ENCODE results near the gene MAGED2.
"Not testable (repeated sequence)": the region's sequence is repeated elsewhere in the genome, so short reads cannot be mapped to it uniquely, and the experiment has no call there.

The MAGED2 gene

DNA sequence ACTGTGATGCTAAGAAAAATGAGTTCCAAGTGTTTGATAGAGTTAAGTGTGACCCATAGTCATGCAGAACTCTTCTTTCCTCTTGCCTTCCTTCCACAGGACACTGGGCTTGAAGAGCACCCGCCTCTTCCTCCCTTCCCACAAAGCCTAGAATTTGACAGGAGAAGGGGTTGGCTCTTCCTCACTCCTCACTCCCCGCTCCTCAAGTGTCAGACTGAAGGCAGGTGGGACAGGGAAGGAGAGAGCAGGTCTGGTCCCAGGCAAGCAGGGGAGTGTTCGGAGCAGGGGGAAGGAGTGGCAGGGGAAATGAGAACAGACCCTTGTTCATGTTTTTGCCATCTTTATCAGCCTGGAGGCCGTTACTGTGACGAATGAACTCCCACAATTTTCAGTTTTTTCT is 10.7 kb downstream of the MAGED2 start:
- no peak for DNase-seq (ENCODE audit: low read depth)

DNA sequence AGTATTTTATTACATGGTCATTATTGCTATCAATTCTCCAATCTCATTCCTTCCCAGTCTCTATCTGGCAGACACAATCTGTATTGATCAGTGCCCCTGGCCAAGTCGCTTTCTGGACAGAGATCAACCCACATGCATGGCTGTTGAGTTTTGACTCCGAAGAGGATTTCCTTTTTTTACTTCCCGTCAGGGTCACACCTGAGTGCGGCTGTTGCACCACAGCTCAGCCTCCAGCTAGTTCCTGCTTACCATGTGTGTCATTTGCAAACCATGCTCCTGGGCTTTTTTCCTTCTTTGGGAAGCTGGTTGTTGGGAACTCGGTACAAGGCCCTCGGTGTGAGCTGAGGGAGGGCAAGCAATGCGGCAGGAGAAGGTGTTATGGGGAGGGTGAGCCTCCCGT is 11.7 kb downstream of the MAGED2 start:
- no peak for DNase-seq (ENCODE audit: low read depth)

DNA sequence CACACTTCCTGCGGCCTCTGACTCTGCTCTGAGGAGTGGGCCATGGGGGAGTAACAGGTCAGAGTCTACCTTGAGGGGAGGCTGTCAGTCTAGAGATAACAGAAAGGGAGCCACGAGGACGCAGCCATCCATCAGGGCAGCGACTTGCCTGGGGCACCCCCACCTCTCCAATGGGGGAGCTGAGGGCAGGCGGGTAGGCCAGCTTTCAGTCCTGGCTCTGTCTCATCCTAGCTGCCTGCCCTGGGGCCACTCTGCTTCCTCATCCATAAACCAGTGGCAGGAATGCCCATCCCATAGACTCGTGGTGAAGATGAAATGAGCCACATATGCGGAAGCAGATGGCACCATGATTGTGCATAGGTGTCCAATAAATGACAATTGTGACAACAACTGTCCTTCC is 13.2 kb downstream of the MAGED2 start:
- no peak for DNase-seq (ENCODE audit: low read depth)

DNA sequence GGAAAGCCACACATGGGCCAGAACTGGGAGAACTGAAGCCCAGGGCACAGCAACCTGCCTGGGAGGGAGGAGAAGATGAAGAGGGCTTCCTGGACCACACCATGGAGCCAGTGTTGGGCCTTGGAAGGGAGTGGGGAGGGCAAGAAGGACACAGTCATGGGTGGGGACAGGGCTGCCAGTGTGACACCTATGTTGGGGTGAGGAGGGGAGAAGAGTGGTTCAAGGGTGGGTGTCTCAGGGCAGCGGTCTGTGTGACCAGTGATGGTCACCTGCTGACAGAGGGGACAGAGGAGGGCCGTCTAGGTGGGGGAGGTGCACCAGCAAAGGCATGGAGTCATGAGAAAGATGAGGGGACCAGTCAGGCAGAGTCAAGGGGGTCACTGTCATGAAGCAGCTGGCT is 13.8 kb downstream of the MAGED2 start:
- DNase-seq (ENCODE audit: low read depth) = no peak

DNA sequence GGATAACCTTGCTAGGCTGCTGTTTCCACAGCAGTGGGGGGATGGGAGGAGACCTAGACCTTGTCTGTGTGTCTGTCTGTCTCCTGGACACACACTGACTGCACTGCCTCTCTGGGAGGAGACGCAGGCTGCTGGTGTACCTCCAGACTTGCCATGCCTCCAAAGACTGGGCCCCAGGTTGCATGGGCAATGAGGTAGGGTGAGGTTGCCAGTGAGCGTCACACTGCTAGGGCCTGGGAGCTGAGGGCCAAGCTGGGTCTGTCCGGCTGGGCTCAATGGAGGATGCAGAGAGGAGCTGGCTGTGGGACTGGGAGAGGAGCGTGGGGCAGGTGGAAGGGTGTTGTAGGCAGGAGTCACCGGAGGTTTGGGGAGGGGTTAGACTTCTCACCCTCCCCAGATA is 16.6 kb downstream of the MAGED2 start:
- no peak for DNase-seq (ENCODE audit: low read depth)

DNA sequence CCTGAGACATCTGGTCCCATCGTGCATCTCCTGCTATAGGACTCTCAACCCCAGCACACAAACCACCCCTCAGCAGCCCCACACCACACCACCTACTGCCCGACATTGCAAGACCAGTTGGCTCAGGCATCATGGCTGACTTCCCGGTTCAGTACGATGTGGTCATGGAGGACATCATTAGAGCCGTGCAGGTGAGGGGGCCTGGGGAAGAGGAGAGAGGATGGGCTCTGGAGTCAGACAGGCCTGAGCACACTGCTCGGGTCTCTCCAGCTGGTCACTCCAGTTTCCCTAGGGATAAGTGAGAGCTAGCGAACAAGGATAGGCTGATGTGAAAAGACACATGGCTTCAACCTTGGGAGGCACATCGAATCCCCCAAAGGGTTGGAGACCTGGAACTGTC is 17.2 kb downstream of the MAGED2 start:
- no peak for DNase-seq (ENCODE audit: low read depth)

DNA sequence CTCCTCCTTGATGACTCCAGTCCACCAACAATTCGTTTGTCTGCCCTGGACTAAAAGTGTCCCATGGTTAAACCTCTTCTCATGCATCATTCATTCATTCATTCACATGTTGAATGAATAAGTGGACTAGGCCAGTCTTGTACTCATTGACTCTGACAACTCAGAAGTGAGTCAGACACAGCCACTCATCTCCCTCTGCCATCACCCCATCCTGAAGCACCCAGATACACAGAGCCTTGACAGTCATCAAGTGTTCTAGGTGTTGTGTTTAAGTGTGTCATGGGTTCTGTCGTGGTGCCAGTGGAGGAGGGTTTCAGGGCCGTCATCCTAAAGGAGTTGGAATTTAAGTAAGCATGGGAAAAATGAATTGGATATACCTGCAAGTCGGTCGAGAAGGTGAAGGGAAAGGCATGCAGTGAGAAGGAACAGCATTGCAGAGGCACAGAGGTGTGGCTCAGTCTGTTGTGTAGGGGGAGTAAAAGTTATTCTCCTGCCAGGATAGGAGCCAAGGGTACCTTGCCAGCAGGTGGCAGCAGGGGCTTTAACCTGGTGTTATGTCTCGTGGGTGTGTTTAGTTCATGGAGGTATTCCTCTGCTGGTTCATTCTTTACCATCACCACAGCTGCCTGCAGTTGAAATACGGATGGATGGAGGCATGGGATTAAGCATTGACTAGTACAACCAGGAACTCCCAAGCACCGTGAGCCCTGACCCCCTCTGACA is 18.3 kb downstream of the MAGED2 start:
- no peak for DNase-seq (ENCODE audit: low read depth)

DNA sequence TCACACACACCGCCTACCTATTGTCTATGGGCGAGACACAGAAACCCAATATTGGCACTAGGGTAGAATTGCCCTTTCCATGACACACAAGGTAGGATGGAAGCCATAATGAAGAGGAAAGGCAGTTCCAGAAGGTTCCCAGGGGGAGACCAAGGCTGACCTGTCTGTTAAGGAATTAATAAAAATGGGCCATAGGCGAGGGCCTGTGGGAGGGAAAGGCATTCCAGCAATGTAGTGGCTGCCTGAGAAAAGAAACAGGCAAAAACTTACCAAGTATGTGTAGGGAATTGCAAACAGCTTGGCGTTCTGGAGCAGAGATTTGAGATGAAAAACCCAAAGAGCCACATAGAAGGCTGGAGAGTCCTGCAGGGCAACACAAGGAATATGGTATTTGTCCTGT is 19.1 kb downstream of the MAGED2 start:
- no peak for DNase-seq (ENCODE audit: low read depth)

DNA sequence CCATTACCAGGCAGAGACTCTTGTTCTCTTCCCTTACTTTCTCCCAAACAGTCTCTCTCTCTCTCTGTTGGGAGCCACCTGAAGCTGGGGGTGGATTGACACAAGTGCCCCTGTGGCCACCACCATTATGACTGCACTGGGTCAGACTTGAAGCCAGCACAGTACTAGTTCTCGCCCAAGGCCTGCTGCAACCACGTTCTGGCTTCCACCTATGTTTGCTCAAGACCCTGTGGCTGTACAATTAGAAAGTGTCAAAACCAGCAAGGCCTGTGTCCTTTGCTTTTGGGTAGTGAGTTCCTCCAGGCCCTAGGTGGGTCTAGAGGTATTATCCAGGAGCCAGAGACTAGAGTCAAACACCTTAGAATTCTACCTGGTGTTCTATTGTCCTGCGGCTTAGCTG is 31.0 kb downstream of the MAGED2 start:
- no peak for DNase-seq (ENCODE audit: low read depth)

DNA sequence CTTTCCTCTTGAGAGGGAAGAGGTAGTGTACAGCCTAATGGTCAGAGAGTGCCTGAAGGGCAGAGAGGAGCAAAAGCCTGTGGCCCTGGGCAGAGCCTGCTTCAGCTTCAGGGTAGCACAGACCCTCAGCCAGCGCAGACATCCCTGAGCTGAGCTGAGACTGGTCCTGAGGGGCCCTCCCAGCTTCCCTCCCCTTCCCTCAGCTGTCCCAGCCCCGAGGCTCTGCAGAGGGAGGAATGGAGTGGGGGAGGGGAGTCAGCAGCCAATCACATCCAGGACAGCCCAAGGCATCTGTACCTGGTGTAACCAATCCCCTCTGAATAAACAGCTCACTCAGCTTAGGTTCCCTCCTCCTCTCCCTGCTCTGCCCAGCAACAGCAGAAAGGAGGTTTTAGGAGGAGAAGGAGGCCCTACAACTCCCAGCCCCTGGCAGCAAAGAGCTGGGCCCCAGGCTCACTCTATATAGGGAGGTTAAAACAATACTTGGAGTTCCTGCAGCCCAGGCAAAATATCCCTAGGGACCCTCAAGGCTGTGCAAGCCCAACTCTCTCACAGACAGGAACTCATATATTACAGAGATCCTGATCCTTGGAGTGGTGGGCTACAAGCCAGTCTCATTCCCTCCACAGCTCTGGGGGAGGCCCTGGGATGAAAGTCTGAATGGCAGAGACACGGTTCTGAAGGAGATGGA is 33.8 kb downstream of the MAGED2 start:
- DNase-seq (ENCODE audit: low read depth) = not testable (repeated sequence)

DNA sequence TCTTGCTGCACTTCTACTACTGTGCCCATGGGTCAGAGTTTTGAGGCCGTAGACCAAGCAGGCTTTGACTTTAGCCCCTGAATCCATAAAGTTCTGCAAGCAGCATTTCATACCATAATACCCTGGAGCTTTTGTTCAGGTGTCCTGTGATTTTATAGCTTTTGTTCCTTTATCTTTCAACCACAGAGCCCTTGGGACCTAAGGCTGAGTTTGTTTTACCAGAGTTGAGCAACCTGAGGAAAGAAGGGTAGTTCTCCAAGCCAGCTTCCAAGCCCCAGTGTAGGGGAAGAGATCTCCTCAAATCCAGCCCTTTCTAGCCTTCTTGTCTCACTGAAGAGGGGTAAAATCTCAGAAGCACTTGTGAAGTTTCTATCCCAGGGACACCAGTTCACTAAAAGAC is 35.1 kb downstream of the MAGED2 start:
- DNase-seq (ENCODE audit: low read depth) = no peak

DNA sequence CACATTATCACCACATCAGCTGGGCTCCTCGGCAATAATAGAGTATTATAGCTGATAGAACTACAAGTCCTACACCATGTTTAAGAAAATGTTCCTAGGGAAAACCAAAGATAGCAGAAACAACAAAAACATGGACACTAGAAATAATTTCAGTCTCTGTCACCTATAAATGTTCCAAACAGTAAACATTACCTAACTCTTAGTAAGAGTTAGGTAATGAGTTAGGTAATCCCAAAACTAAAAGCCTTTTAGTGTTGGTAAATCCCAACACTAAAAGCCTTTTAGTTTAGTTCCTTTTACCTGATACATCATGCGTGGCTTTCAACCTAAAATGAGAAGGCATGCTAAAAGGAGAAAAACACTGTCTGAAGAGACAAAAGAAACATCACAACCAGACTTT is 35.5 kb downstream of the MAGED2 start:
- no peak for DNase-seq (ENCODE audit: low read depth)

DNA sequence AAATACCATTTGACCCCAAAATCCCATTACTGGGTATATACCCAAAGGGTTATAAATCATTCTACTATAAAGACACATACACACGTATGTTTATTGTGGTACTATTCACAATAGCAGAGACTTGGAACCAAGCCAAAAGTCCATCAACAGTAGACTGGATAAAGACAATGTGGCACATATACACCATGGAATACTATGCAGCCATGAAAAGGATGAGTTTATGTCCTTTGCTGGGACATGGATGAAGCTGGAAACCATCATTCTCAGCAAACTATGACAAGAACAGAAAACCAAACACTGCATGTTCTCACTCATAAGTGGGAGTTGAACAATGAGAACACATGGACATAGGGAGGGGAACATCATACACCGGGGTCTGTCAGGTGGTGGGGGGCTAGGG is 40.2 kb downstream of the MAGED2 start:
- not testable (repeated sequence) for DNase-seq (ENCODE audit: low read depth)

DNA sequence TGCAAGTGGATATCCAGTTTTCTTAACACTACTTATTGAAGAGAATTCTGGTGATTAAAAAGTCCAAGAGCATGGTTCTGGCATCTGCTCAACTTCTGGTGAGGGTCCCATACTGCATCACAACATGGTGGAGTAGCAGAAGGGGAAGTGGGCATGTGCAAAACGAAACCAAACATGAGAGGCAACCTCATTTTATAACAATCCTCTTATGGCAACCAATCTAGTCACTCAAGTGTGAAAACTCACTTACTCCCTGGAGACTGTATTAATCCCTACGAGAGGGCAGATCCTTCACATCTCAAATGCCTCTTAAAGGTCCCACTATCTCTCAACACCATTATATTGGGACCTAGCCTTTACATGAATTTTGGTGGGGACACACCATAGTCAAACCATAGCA is 57.7 kb downstream of the MAGED2 start:
- no peak for DNase-seq (ENCODE audit: low read depth)
